GM18498 (cell line): ENCODE results near the gene AUH.
"Not testable (repeated sequence)": the region's sequence is repeated elsewhere in the genome, so short reads cannot be mapped to it uniquely, and the experiment has no call there.

Source experiments
- ATAC-seq: cut with Tn5 transposase; IDR thresholded peaks from one replicate; pipeline ENCODE4 v1.9.1; 2021; ENCODE audit warnings: mild to moderate bottlenecking, moderate library complexity; ENCODE audit not compliant: unreplicated experiment

AUH gene

GRCh38 chr9:91212596-91213243 is 149.0 kb downstream of the AUH start:
- no peak for ATAC-seq

GRCh38 chr9:91211919-91212318 is 149.8 kb downstream of the AUH start:
- no peak for ATAC-seq

GRCh38 chr9:91211414-91211813 is 150.3 kb downstream of the AUH start:
- ATAC-seq: no peak

- no peak for ATAC-seq
Measured at GRCh38 chr9:91210318-91210717, 151.4 kb downstream of the AUH start.

GRCh38 chr9:91208837-91209236 is 152.9 kb downstream of the AUH start:
- peak; percentile 3 for ATAC-seq

GRCh38 chr9:91208419-91208745 is 153.3 kb downstream of the AUH start:
- peak; percentile 32 for ATAC-seq

GRCh38 chr9:91207729-91208418 is 153.8 kb downstream of the AUH start:
- ATAC-seq: peak; percentile 83

- no peak for ATAC-seq
Measured at GRCh38 chr9:91207397-91207728, 154.4 kb downstream of the AUH start.

GRCh38 chr9:91206806-91207205 is 154.9 kb downstream of the AUH start:
- no peak for ATAC-seq

- ATAC-seq: no peak
Measured at GRCh38 chr9:91202736-91203283, 158.9 kb downstream of the AUH start.

GRCh38 chr9:91200692-91201336 is 160.9 kb downstream of the AUH start:
- no peak for ATAC-seq

- ATAC-seq: no peak
Measured at GRCh38 chr9:91199739-91200497, 161.8 kb downstream of the AUH start.

- not testable (repeated sequence) for ATAC-seq
Measured at GRCh38 chr9:91198881-91199280, 162.8 kb downstream of the AUH start.

- no peak for ATAC-seq
Measured at GRCh38 chr9:91198405-91198804, 163.3 kb downstream of the AUH start.

- ATAC-seq: no peak
Measured at GRCh38 chr9:91197232-91198181, 164.2 kb downstream of the AUH start.

GRCh38 chr9:91196103-91196950 is 165.4 kb downstream of the AUH start:
- no peak for ATAC-seq

- no peak for ATAC-seq
Measured at GRCh38 chr9:91195372-91196012, 166.2 kb downstream of the AUH start.

- ATAC-seq: peak; percentile 61
Measured at GRCh38 chr9:91193658-91194391, 167.9 kb downstream of the AUH start.
